HepG2 (cell line): ENCODE measurements around the gene UQCRC1. TPM values are rescaled to one million over a fixed set of nuclear protein-coding genes. Genes with fewer than 3 reads are reported as not detected.

Source experiments
- ATAC-seq: fragments of 200-7000 bp; cut with Tn5 transposase; 3 replicates; pipeline ENCODE4 v1.9.1; 2020; ENCODE audit warnings: mild to moderate bottlenecking, moderate library complexity
- BruUV-seq: library from RNA; stranded (reverse); fragments of 400-500 nt; replicated peaks from 2 replicates; lab custom pipeline; 2021; lab: Mats Ljungman, UMichigan
- CTCF ChIA-PET: fragments of 300-600 bp; formaldehyde crosslinking; extraction: SDS; loops from one replicate; lab custom pipeline; 2021; ENCODE audit warnings: low total read pairs, inconsistent platforms, low intra/inter-chr PET ratio; lab: Yijun Ruan, JAX
- POLR2A ChIA-PET: fragments of 350-600 bp; sonication (Branson Sonifier 250); formaldehyde crosslinking; loops from one replicate; lab custom pipeline; 2020; ENCODE audit warnings: antibody characterized with exemption, inconsistent platforms; lab: Yijun Ruan, JAX
- DNase-seq: peaks from one replicate; pipeline ENCODE4 v3.0.0-alpha.2; 2015; ENCODE audit warnings: low spot score
- FAIRE-seq: peaks from 3 replicates; lab custom pipeline; 2011; peaks lifted over from hg19 to GRCh38; lab: Jason Lieb, UNC
- H2AFZ ChIP-seq: one replicate; pipeline ENCODE4 v1.6.1; 2011; ENCODE audit warnings: low read length, inconsistent platforms
- H3K27ac ChIP-seq: fragments of 300-600 bp; 3 replicates; pipeline ENCODE4 v1.8.0; 2011; ENCODE audit warnings: mixed run types, mild to moderate bottlenecking, mixed read lengths, low read length, inconsistent platforms; ENCODE audit not compliant: insufficient read depth; ENCODE audit errors: extremely low read length
- H3K27me3 ChIP-seq, 2 experiments: fragments of 200-600 bp in 1 of 2; 2 replicates in 1 of 2; 3 replicates in 1 of 2; pipeline versions ENCODE4 v1.6.0 to v1.8.0; 2011; ENCODE audit warnings: low read length in 2 of 2, mild to moderate bottlenecking in 2 of 2, moderate library complexity in 2 of 2, inconsistent platforms in 1 of 2; ENCODE audit not compliant: insufficient read depth in 2 of 2, control insufficient read depth in 1 of 2
- H3K36me3 ChIP-seq, 2 experiments: fragments of 200-600 bp in 1 of 2; replicated peaks in 1 of 2; 2 replicates in 1 of 2; 3 replicates in 1 of 2; pipeline versions ENCODE4 v1.5.1 to v1.8.0; 2011; ENCODE audit warnings: low read length in 2 of 2, inconsistent platforms in 1 of 2; ENCODE audit not compliant: insufficient read depth in 2 of 2, control insufficient read depth in 1 of 2
- H3K4me1 ChIP-seq: 2 replicates; pipeline ENCODE4 v1.5.1; 2012; ENCODE audit warnings: low read length, inconsistent platforms; ENCODE audit not compliant: insufficient read depth
- H3K4me2 ChIP-seq: 2 replicates; pipeline ENCODE4 v1.6.0; 2011; ENCODE audit warnings: low read depth, low read length, inconsistent platforms
- H3K4me3 ChIP-seq, 3 experiments: fragments of 200-600 bp in 1 of 3; sonication (generic), shearing (Covaris generic) in 1 of 3; replicated peaks in 1 of 3; 2 replicates each; pipeline ENCODE4 v1.5.1; 2011 to 2016; ENCODE audit warnings: low read length in 3 of 3, inconsistent platforms in 2 of 3, low read depth in 2 of 3, mild to moderate bottlenecking in 2 of 3, control low read depth in 1 of 3, mixed read lengths in 1 of 3; ENCODE audit not compliant: insufficient read depth in 1 of 3
- H3K79me2 ChIP-seq: one replicate; pipeline ENCODE4 v1.6.1; 2011; ENCODE audit warnings: low read length, inconsistent platforms; ENCODE audit not compliant: insufficient read depth
- H3K9ac ChIP-seq: 2 replicates; pipeline ENCODE4 v1.6.0; 2011; ENCODE audit warnings: mild to moderate bottlenecking, low read depth, low read length, inconsistent platforms; ENCODE audit not compliant: insufficient read depth
- H3K9me3 ChIP-seq: 2 replicates; pipeline ENCODE4 v1.5.1; 2012; ENCODE audit warnings: mild to moderate bottlenecking, low read length
- H4K20me1 ChIP-seq: 2 replicates; pipeline ENCODE4 v1.6.0; 2011; ENCODE audit warnings: inconsistent platforms, mild to moderate bottlenecking, low read length, moderate library complexity; ENCODE audit not compliant: insufficient read depth
- AGO2 ChIP-seq: fragments of 200-400 bp; formaldehyde crosslinking; optimal IDR thresholded peaks from 2 replicates; pipeline ENCODE3; 2017; ENCODE audit warnings: mild to moderate bottlenecking, low read depth, low read length, moderate library complexity
- BHLHE40 ChIP-seq: IDR thresholded peaks from 2 replicates; pipeline ENCODE4 v1.6.1; 2011; ENCODE audit warnings: low read length, improper control_type of control experiment
- ELF1 ChIP-seq: sonication (generic); formaldehyde crosslinking; IDR thresholded peaks from 2 replicates; pipeline ENCODE4 v1.4.0; 2020; ENCODE audit warnings: missing genetic modification reagents
- FOXM1 ChIP-seq: sonication (generic); formaldehyde crosslinking; IDR thresholded peaks from 2 replicates; pipeline ENCODE4 v1.5.0; 2020; ENCODE audit warnings: missing genetic modification reagents
- GABPB1 ChIP-seq: IDR thresholded peaks from 2 replicates; pipeline ENCODE4 v1.6.1; 2016; ENCODE audit warnings: mild to moderate bottlenecking, missing genetic modification reagents, moderate library complexity, missing compliant biosample characterization
- HNRNPK ChIP-seq: fragments of 200-400 bp; formaldehyde crosslinking; IDR thresholded peaks from 2 replicates; pipeline ENCODE4 v1.6.1; 2018; ENCODE audit warnings: low read length, low read depth, moderate library complexity, mild to moderate bottlenecking; ENCODE audit not compliant: poor library complexity, severe bottlenecking
- KDM4B ChIP-seq: sonication (generic); formaldehyde crosslinking; IDR thresholded peaks from 2 replicates; pipeline ENCODE4 v1.4.0; 2020; ENCODE audit warnings: missing genetic modification reagents
- MED13 ChIP-seq: sonication (generic); formaldehyde crosslinking; IDR thresholded peaks from 2 replicates; pipeline ENCODE4 v1.5.0; 2020; ENCODE audit warnings: missing genetic modification reagents
- MTA3 ChIP-seq: sonication (generic); formaldehyde crosslinking; IDR thresholded peaks from 2 replicates; pipeline ENCODE4 v1.4.0; 2020; ENCODE audit warnings: missing genetic modification reagents
- NKX3-1 ChIP-seq: sonication (generic); formaldehyde crosslinking; IDR thresholded peaks from 2 replicates; pipeline ENCODE4 v1.5.0; 2020; ENCODE audit warnings: missing genetic modification reagents
- NR2C2 ChIP-seq: sonication (generic); formaldehyde crosslinking; IDR thresholded peaks from 2 replicates; pipeline ENCODE4 v1.4.0; 2020; ENCODE audit warnings: missing genetic modification reagents, mild to moderate bottlenecking, moderate library complexity, borderline replicate concordance
- RBM22 ChIP-seq: fragments of 200-400 bp; formaldehyde crosslinking; optimal IDR thresholded peaks from 2 replicates; pipeline ENCODE3; 2017; ENCODE audit warnings: mild to moderate bottlenecking, low read length, moderate library complexity
- SCMH1 ChIP-seq: sonication (generic); formaldehyde crosslinking; IDR thresholded peaks from 2 replicates; pipeline ENCODE4 v1.9.0; 2021; ENCODE audit warnings: missing genetic modification reagents, mild to moderate bottlenecking, borderline replicate concordance
- STAG1 ChIP-seq: sonication (generic); formaldehyde crosslinking; IDR thresholded peaks from 2 replicates; pipeline ENCODE4 v1.4.0; 2020; ENCODE audit warnings: missing genetic modification reagents
- TBP ChIP-seq: sonication (generic); formaldehyde crosslinking; IDR thresholded peaks from 2 replicates; pipeline ENCODE4 v1.5.0; 2020; ENCODE audit warnings: missing genetic modification reagents
- THYN1 ChIP-seq: sonication (generic); formaldehyde crosslinking; IDR thresholded peaks from 2 replicates; pipeline ENCODE4 v1.8.1; 2023; ENCODE audit warnings: low read depth, mild to moderate bottlenecking, moderate library complexity, missing genetic modification reagents, borderline replicate concordance
- ZBTB38 ChIP-seq: sonication (generic); formaldehyde crosslinking; IDR thresholded peaks from 2 replicates; pipeline ENCODE4 v1.5.1; 2020; ENCODE audit warnings: mild to moderate bottlenecking, missing genetic modification reagents
- ZFX ChIP-seq: sonication (generic); formaldehyde crosslinking; IDR thresholded peaks from 2 replicates; pipeline ENCODE4 v1.4.0; 2020; ENCODE audit warnings: mild to moderate bottlenecking, low read depth, missing genetic modification reagents, moderate library complexity
- ZNF207 ChIP-seq: fragments of 450-650 bp; IDR thresholded peaks from 2 replicates; pipeline ENCODE4 v1.6.1; 2016; ENCODE audit warnings: antibody characterized with exemption, borderline replicate concordance
- ZNF468 ChIP-seq: sonication (generic); formaldehyde crosslinking; IDR thresholded peaks from 2 replicates; pipeline ENCODE4 v1.8.0; 2022; ENCODE audit warnings: mild to moderate bottlenecking, moderate library complexity, missing genetic modification reagents
- ZNF501 ChIP-seq: sonication (generic); formaldehyde crosslinking; IDR thresholded peaks from 2 replicates; pipeline ENCODE4 v1.5.1; 2020; ENCODE audit warnings: mild to moderate bottlenecking, moderate library complexity, missing genetic modification reagents
- WGBS: methylation state at CpG from one replicate; pipeline ENCODE4 v1.1.6; 2017; ENCODE audit warnings: low lambda C conversion rate; 5-methylcytosine and 5-hydroxymethylcytosine counted together
- in situ Hi-C: cut with HindIII; loops from 2 replicates; pipeline ENCODE4 v1.10.0; 2017; ENCODE audit warnings: low pct_unique_long_range_greater_than_20kb; ENCODE audit not compliant: extremely low pct_ligation_motif_present
- intact Hi-C: fragments of 100-400 bp; cut with micrococcal nuclease; formaldehyde crosslinking; loops from one replicate; pipeline ENCODE4 v1.10.0; 2022; ENCODE audit not compliant: unreplicated experiment
- polyA plus RNA-seq, 8 experiments: library from polyadenylated mRNA; depleted of rRNA in 3 of 8; stranded (reverse) in 7 of 8; unstranded in 1 of 8; fragments of >200 nt; fragmentation: Illumina TruSeq in 4 of 8; extraction: Trizol in 4 of 8; gene quantifications; 2 replicates each; pipeline versions ENCODE4 v1.2.1 to v1.2.3, GENCODE V29; 2011 to 2016; ENCODE audit warnings: low read depth in 4 of 8, missing spikeins in 1 of 8, mixed read lengths in 1 of 8; ENCODE audit not compliant: insufficient read depth in 1 of 8
- total RNA-seq, 5 experiments: library from RNA; depleted of rRNA; stranded (reverse); fragments of >200 nt; fragmentation: Illumina TruSeq; extraction: Trizol; gene quantifications; 2 replicates each; pipeline ENCODE4 v1.2.3, GENCODE V29; 2016; ENCODE audit warnings: low read depth in 1 of 5
- TF ChIP-seq, protein P1 (sequence below): sonication (generic); formaldehyde crosslinking; IDR thresholded peaks from 2 replicates; pipeline ENCODE4 v1.4.0; 2020; ENCODE audit warnings: missing genetic modification reagents
- TF ChIP-seq, protein P2 (sequence below): sonication (generic); formaldehyde crosslinking; IDR thresholded peaks from 2 replicates; pipeline ENCODE4 v1.5.0; 2020; ENCODE audit warnings: missing genetic modification reagents, mild to moderate bottlenecking, borderline replicate concordance

UQCRC1 gene
- total and polyA plus RNA-seq, 2 of the 13 experiments (the other 11 are each of a cell fraction or from before 2014, with no cell fraction given): 316 to 680 TPM

DNA sequence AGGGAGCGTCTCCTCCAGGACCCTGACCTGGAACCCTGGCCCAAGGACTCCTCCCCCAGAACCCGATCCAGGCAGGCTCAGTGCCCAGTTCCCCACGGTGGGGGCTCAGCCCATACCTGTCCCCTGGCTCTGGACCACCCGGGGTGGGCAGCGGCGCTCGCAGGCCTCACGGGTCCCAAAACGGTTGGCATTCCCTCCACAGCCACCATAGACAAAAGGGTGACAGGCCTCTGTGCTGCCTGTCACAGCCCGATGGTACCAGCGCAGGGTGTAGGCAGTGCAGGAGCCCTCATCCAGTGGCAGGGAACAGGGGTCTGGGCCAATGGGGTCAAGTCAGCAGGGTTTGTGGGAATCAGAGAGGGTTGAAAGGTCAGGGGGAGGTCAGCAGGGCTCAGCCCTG is 44.8 kb downstream of the UQCRC1 start:
- in situ Hi-C loops: no loop called here

DNA sequence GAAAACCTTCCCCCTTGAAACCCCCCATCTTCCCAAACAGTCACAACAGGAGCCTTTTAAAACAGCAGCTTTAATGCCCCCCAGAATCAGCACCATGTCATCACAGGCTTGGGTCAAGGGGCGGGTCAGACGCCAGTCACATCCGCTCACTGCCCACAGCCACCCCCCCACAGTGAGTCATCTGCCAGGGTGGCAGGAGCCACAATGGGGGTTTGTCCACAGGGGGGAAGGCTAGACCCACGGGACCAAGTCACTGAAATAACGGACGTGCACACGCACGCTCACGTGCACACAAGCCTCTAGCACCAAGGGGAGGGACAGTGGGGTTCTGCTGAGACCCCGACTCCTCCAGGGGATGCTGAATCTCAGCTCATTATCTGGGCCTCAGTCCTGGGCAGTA is 45.4 kb downstream of the UQCRC1 start:
- intact Hi-C loops (no loop called here), in situ Hi-C loops (no loop called here)
- DNase-seq (peak; percentile 58), ATAC-seq (no peak), FAIRE-seq (no peak)
- Histone ChIP-seq H3K4me1 (peaks cover 94% of the 10 kb centered on the region), H3K4me2 (peak overlapping the region; percentile 30), H3K27ac (no peak overlapping the region), H3K36me3 (no peaks in the 10 kb centered on the region), H4K20me1 (no peaks in the 10 kb centered on the region), H2AFZ (no peak overlapping the region), H3K9me3 (no peaks in the 10 kb centered on the region), H3K9ac (no peak overlapping the region), H3K4me3 (no peak overlapping the region), H3K79me2 (no peaks in the 10 kb centered on the region), H3K27me3 (no peaks in the 10 kb centered on the region; a peak in 1 of 5 replicates)
- ChIA-PET POLR2A (interaction anchor here (0.6 to 0.7 kb wide), 2 partner anchors 51 to 60 kb away, joined by 3 to 4 read pairs; no protein-coding TSS in a partner anchor), CTCF (no interaction called here)
- BruUV-seq: no TSS peak
- 52% methylated on average over 10 of the region's 10 CpGs for WGBS
- TF ChIP-seq GABPB1 (CRISPR knock-in tag) (peak; percentile 19; the same call in 1 of the 2 replicates), ZFX (CRISPR knock-in tag) (0 out of 2 replicates have a peak, but pooled peaks have one; percentile 12), STAG1 (CRISPR knock-in tag) (peak; percentile 3; the same call in 1 of the 2 replicates), BHLHE40 (peak; percentile 82), KDM4B (CRISPR knock-in tag) (no peak), ZBTB38 (peak; percentile 45; the same call in 1 of the 2 replicates), NKX3-1 (CRISPR knock-in tag) (no peak), THYN1 (CRISPR knock-in tag) (no peak)
- TF ChIP-seq, protein P1, sequence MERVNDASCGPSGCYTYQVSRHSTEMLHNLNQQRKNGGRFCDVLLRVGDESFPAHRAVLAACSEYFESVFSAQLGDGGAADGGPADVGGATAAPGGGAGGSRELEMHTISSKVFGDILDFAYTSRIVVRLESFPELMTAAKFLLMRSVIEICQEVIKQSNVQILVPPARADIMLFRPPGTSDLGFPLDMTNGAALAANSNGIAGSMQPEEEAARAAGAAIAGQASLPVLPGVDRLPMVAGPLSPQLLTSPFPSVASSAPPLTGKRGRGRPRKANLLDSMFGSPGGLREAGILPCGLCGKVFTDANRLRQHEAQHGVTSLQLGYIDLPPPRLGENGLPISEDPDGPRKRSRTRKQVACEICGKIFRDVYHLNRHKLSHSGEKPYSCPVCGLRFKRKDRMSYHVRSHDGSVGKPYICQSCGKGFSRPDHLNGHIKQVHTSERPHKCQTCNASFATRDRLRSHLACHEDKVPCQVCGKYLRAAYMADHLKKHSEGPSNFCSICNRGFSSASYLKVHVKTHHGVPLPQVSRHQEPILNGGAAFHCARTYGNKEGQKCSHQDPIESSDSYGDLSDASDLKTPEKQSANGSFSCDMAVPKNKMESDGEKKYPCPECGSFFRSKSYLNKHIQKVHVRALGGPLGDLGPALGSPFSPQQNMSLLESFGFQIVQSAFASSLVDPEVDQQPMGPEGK (CRISPR knock-in tag): peak; percentile 62; the same call in 1 of the 2 replicates

More for the DNA sequence above, 44.8 kb downstream of the UQCRC1 start:
- H3K4me1 ChIP-seq: peaks cover 94% of the 10 kb centered on the region
- no peak overlapping the region for H3K27ac ChIP-seq
- intact Hi-C loops: no loop called here
- no TSS peak for BruUV-seq
- H3K79me2 ChIP-seq: no peaks in the 10 kb centered on the region
- H3K4me3 ChIP-seq: no peak overlapping the region
- H3K9ac ChIP-seq: no peak overlapping the region
- H3K36me3 ChIP-seq: no peaks in the 10 kb centered on the region
- ATAC-seq: no peak
- TF ChIP-seq ZNF207 (no peak), TBP (no peak), ZNF468 (CRISPR knock-in tag) (no peak), MTA3 (CRISPR knock-in tag) (no peak), ZNF501 (CRISPR knock-in tag) (0 out of 2 replicates have a peak, but pooled peaks have one; percentile 0), ELF1 (CRISPR knock-in tag) (no peak), FOXM1 (CRISPR knock-in tag) (no peak), AGO2 (peak; percentile 22), HNRNPK (no peak), SCMH1 (no peak), RBM22 (no peak), MED13 (CRISPR knock-in tag) (no peak), NR2C2 (CRISPR knock-in tag) (0 out of 2 replicates have a peak, but pooled peaks have one; percentile 0)
- TF ChIP-seq, protein P2, sequence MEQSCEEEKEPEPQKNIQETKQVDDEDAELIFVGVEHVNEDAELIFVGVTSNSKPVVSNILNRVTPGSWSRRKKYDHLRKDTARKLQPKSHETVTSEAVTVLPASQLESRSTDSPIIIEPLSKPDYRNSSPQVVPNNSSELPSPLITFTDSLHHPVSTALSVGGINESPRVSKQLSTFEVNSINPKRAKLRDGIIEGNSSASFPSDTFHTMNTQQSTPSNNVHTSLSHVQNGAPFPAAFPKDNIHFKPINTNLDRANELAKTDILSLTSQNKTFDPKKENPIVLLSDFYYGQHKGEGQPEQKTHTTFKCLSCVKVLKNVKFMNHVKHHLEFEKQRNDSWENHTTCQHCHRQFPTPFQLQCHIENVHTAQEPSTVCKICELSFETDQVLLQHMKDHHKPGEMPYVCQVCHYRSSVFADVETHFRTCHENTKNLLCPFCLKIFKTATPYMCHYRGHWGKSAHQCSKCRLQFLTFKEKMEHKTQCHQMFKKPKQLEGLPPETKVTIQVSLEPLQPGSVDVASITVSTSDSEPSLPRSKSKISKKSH (CRISPR knock-in tag): no peak
- TF ChIP-seq, all 625 proteins: peak for 3
- 89% methylated on average over 11 of the region's 11 CpGs for WGBS
- DNase-seq: no peak
- no peak for FAIRE-seq
- POLR2A ChIA-PET: interaction anchor here (0.6 kb wide), 1 partner anchor 50 kb away, joined by 4 read pairs; no protein-coding TSS in a partner anchor
- no peak overlapping the region for H2AFZ ChIP-seq
- no peaks in the 10 kb centered on the region for H3K9me3 ChIP-seq
- no peaks in the 10 kb centered on the region; a peak in 1 of 5 replicates for H3K27me3 ChIP-seq
- no peaks in the 10 kb centered on the region for H4K20me1 ChIP-seq
- CTCF ChIA-PET: no interaction called here
- no peak overlapping the region for H3K4me2 ChIP-seq
